ENCODE results near the gene ZFYVE9. TPM values are rescaled to one million over a fixed set of nuclear protein-coding genes. Genes with fewer than 3 reads are reported as not detected.

ZFYVE9 gene
- total RNA-seq, 4 donors from 2014 or later, result 25.6 to 95.0 (median 48.3) TPM

DNA sequence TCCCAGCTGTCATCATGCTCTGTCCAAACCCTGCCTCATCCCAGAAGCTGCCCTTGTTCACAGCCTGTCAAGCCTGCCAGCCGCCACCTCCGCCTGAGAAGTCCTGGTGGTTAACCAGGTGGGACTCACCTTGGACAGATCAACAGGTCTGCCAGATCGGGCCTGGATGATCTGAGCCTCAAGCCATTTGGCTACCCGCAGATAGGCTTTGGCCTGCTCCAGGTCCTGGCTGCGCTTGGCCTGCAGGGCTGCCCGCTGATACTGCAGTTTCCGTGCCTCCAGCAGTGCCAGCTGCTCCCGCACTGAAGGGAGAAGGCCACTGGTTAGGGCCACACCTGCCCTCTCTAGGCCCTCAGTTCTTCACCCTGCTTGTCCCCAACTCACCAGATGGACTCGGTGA, 215.5 kb downstream of the ZFYVE9 start:
- TF ChIP-seq, protein P1, sequence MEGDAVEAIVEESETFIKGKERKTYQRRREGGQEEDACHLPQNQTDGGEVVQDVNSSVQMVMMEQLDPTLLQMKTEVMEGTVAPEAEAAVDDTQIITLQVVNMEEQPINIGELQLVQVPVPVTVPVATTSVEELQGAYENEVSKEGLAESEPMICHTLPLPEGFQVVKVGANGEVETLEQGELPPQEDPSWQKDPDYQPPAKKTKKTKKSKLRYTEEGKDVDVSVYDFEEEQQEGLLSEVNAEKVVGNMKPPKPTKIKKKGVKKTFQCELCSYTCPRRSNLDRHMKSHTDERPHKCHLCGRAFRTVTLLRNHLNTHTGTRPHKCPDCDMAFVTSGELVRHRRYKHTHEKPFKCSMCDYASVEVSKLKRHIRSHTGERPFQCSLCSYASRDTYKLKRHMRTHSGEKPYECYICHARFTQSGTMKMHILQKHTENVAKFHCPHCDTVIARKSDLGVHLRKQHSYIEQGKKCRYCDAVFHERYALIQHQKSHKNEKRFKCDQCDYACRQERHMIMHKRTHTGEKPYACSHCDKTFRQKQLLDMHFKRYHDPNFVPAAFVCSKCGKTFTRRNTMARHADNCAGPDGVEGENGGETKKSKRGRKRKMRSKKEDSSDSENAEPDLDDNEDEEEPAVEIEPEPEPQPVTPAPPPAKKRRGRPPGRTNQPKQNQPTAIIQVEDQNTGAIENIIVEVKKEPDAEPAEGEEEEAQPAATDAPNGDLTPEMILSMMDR (IDR thresholded peaks at IDR 0.05), result no peak
- no peak for TF ChIP-seq POLR2A (IDR thresholded peaks at IDR 0.05)
- Histone ChIP-seq H3K4me1 (no peaks in the 10 kb centered on the region), H3K27ac (no peak overlapping the region), H3K4me3 (no peak overlapping the region), H3K36me3 (no peaks in the 10 kb centered on the region), H3K9me3 (no peaks in the 10 kb centered on the region), H3K27me3 (no peaks in the 10 kb centered on the region)
- intact Hi-C loops (cut with DNase I; ENCODE audit: low total_unique reads), result no loop called here
- DNase-seq, result no peak

DNA sequence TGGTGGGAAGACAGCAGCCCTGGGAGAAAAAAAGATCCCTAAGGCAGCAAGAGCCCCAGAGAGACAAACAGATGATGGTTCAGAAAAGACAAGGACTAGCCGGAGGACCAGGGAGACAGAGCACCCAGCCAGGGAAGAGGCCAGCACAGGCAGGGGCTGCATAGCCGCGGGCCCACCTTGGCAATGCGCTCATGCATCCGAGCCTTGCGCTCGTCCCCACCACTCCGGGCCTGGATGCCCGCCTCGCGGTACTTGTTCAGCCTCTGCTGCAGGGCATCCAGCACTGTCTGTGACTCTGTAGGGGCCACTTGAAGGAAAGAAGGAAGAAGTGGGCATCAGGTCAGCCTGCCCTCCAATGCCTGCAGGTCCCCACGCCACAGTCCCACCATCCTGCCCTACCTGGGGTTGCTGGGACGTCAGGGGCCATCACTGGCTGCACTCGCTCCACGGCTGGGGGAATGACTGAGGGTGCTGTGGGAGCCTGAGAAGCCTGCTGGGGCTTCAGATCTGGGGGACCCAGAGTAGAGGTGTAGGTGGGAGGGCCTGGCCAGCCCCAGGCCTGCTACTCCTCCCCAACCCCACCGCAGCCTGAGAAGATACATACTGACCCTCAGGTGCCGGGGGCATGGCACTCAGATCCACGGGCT, 217.1 kb downstream of the ZFYVE9 start:
- Histone ChIP-seq H3K27ac (no peak overlapping the region), H3K36me3 (no peaks in the 10 kb centered on the region), H3K9me3 (no peaks in the 10 kb centered on the region), H3K27me3 (no peaks in the 10 kb centered on the region), H3K4me3 (no peak overlapping the region), H3K4me1 (no peaks in the 10 kb centered on the region)
- TF ChIP-seq POLR2A (IDR thresholded peaks at IDR 0.05), result no peak
- DNase-seq, result no peak
- intact Hi-C loops (cut with DNase I; ENCODE audit: low total_unique reads), result no loop called here

GRCh38 chr1:52359676-52360594, 218.0 kb downstream of the ZFYVE9 start:
- intact Hi-C loops (cut with DNase I; ENCODE audit: low total_unique reads), result no loop called here
- DNase-seq, result no peak
- no peaks in the 10 kb centered on the region for H3K4me1 ChIP-seq
- no peaks in the 10 kb centered on the region for H3K9me3 ChIP-seq
- no peak overlapping the region for H3K27ac ChIP-seq
- H3K27me3 ChIP-seq, result no peaks in the 10 kb centered on the region
- no peaks in the 10 kb centered on the region for H3K36me3 ChIP-seq
- H3K4me3 ChIP-seq, result no peak overlapping the region
- TF ChIP-seq, protein P1 (IDR thresholded peaks at IDR 0.05), result no peak
- TF ChIP-seq POLR2A (IDR thresholded peaks at IDR 0.05), result no peak

DNA sequence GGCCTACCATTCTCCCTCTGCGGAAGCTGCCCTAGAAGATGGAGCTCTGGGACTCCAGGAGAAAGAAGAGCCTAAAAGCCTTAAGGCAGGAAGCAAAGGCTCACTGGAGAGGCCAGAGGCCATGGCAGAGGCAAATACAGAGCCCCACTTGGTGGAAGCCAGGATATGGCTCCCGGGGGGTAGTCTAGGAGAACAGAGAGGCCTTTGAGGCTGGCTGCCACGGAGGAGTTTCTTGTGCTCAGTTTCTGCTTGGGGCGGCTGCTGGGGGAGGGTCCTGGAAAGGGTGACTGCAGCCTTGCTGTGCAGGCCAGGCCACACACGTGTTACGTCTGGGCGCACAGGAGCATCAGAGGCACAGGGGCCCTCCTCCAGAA, 218.7 kb downstream of the ZFYVE9 start:
- DNase-seq, result no peak
- no peaks in the 10 kb centered on the region for H3K9me3 ChIP-seq
- intact Hi-C loops (cut with DNase I; ENCODE audit: low total_unique reads), result no loop called here
- H3K4me3 ChIP-seq, result no peak overlapping the region
- TF ChIP-seq POLR2A (IDR thresholded peaks at IDR 0.05), result no peak
- TF ChIP-seq, protein P1 (IDR thresholded peaks at IDR 0.05), result no peak
- H3K27me3 ChIP-seq, result no peaks in the 10 kb centered on the region
- H3K36me3 ChIP-seq, result no peaks in the 10 kb centered on the region
- no peaks in the 10 kb centered on the region for H3K4me1 ChIP-seq
- H3K27ac ChIP-seq, result no peak overlapping the region

GRCh38 chr1:52364235-52364839, 222.4 kb downstream of the ZFYVE9 start:
- no peak overlapping the region for H3K4me3 ChIP-seq
- H3K4me1 ChIP-seq, result no peaks in the 10 kb centered on the region
- TF ChIP-seq, protein P1 (IDR thresholded peaks at IDR 0.05), result no peak
- no peak for TF ChIP-seq POLR2A (IDR thresholded peaks at IDR 0.05)
- H3K27me3 ChIP-seq, result no peaks in the 10 kb centered on the region
- intact Hi-C loops (cut with DNase I; ENCODE audit: low total_unique reads), result no loop called here
- no peak for DNase-seq
- no peaks in the 10 kb centered on the region for H3K9me3 ChIP-seq
- no peaks in the 10 kb centered on the region for H3K36me3 ChIP-seq
- peak overlapping the region in 1 of 2 donors; percentile 82 for H3K27ac ChIP-seq
